HG03045 (cell line): ENCODE data around the gene CORIN.
A peak's percentile ranks its signal among the peaks of the same experiment; 100 is the strongest.
"Not testable (repeated sequence)": the region's sequence is repeated elsewhere in the genome, so short reads cannot be mapped to it uniquely, and the experiment has no call there.

Source experiments
- ATAC-seq: cut with Tn5 transposase; IDR thresholded peaks from one replicate; pipeline ENCODE4 v1.9.1; 2021; ENCODE audit warnings: mild to moderate bottlenecking, moderate library complexity; ENCODE audit not compliant: unreplicated experiment

CORIN gene

DNA sequence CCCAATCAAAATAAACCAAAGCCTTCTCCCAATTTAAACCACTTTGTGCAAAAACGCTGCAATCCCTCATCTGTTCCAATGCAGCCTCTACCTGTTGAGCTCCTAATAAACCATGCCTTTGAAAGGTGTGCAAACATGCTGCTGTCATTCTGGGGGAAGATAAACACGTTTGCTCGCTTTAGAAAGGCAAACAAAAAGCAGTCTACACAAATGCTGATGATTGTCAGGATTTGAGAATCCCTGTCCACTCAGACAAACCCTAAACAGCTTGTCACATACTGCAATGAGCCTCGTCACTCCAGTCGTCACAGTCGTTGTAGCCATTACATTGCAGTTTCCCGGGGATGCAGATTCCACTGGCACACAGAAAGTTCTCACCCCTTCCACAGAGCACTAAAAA lies 145.2 kb downstream of the CORIN start:
- ATAC-seq, result no peak

GRCh38 chr4:47691757-47692383 lies 146.0 kb downstream of the CORIN start:
- not testable (repeated sequence) for ATAC-seq

- ATAC-seq, result no peak
These were observed 147.3 kb downstream of the CORIN start for GRCh38 chr4:47690611-47691010.

- ATAC-seq, result peak; percentile 77
These were observed 151.5 kb downstream of the CORIN start for GRCh38 chr4:47686294-47686872.

- no peak for ATAC-seq
These were observed 162.1 kb downstream of the CORIN start for GRCh38 chr4:47675806-47676205.

GRCh38 chr4:47674144-47674543 lies 163.7 kb downstream of the CORIN start:
- no peak for ATAC-seq

DNA sequence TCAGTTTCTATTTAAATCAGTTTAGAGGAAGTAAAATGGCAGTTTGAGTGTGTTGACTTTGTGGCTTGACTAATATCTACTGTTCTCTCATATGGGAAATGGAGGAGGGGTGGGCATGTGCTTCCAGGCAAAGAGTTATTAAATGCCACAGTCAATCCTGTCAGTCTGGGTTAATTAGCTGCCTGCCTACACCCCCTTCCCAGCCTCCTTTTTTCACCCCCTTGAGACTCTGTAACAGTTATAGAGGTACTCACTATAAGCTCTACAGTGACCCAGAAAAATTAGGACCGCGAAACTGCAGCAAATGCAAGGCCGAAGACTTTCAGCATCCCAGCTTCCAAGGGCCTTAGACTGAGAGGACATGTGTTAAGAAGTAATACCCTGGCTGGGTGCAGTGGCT lies 165.2 kb downstream of the CORIN start:
- ATAC-seq, result no peak

DNA sequence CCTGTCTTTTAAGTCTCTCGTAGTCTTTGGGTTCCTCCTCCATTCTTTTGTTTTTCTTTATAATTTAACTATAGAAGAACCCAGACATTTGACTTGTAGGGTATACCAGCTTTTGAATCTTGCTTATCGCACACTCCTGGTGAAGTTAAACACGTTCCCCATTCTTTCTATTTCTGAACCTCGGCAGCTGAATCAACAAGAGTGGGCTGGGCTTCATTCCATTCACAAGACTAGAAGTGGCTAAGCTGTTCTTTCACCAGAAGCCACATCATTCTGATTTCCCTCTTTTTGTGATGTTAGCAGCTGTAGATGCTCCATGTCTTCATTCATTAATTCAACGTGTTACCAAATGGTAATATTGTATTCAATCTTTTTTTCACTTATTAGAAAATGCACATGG lies 167.9 kb downstream of the CORIN start:
- no peak for ATAC-seq

GRCh38 chr4:47668810-47669408 lies 169.0 kb downstream of the CORIN start:
- ATAC-seq, result peak; percentile 49

GRCh38 chr4:47668256-47668655 lies 169.6 kb downstream of the CORIN start:
- ATAC-seq, result no peak

- no peak for ATAC-seq
These were observed 170.3 kb downstream of the CORIN start for GRCh38 chr4:47667552-47667951.

DNA sequence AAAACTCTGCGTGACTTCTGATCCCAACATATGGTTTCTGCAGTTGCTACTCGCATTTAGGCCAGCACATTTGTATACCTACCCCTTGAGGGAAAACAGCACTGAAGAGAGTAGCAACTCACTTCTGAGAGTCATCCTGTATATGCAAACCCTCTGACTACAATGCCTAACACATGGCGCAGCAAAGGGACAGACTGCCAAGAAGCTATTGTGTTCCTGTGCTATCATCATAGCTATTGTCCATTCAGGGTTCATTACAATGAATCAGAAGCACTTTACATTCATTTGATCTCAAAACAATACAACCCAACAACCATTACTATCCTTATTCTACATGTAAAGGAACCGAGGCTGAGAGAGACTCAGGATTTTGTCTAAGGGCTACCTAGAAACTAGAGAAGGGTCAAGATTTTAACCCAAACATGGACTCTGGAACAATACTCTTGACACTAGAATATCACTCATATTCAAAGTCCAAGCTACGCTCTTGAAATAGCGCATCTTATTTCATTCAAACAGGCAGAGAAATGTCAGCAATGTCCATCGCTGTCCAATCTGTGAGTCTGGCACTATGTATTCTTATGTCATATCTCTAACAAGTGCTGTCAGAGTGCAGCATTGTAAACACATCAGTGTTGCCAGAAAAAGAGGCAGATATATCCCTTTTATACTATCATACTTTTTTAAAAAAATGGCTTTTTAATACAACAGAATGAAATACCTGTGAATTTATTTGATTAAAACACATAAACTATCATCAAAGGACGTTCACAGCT lies 173.6 kb downstream of the CORIN start:
- ATAC-seq, result no peak

DNA sequence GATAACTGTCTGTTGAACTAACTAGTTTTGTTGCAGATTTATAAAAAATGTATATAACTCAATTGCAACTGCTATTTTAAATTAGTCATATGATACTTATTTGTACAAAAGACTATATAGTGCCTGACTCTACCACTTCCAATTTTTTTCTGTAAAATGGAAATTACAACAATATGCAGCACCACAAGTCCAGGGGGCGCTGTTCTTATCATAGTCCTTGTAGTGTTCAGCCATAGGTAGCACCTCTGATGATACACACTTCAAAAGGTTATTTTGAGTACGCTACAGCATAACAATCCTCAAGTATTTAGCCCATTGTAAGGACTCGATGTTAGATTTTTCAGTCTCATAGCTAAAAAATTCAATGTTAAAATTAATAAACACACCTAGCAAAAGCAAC lies 174.9 kb downstream of the CORIN start:
- ATAC-seq, result no peak

- ATAC-seq, result no peak
These were observed 176.1 kb downstream of the CORIN start for GRCh38 chr4:47661741-47662140.

GRCh38 chr4:47659342-47659741 lies 178.5 kb downstream of the CORIN start:
- ATAC-seq, result no peak

- ATAC-seq, result no peak
These were observed 182.7 kb downstream of the CORIN start for GRCh38 chr4:47654972-47655693.

- no peak for ATAC-seq
These were observed 185.8 kb downstream of the CORIN start for GRCh38 chr4:47652092-47652491.

DNA sequence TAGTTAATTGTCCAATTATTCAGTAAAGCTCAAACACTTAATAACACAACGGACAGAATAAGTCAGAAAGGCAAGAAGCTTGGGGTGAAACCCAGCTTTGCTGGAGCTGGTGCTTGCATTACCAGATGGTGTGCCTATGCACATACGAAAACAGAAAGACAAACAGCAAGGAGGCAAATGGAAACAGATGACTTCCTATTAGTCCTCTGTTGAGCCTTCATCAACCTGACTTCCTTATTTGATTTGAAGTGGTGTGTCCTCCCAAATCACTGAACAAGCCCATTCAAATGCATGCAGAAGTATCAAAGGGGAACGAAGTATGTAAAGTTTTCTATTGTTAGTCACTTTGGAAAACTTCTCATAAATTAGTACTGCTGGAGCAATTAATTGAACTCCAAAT lies 186.6 kb downstream of the CORIN start:
- ATAC-seq, result no peak

DNA sequence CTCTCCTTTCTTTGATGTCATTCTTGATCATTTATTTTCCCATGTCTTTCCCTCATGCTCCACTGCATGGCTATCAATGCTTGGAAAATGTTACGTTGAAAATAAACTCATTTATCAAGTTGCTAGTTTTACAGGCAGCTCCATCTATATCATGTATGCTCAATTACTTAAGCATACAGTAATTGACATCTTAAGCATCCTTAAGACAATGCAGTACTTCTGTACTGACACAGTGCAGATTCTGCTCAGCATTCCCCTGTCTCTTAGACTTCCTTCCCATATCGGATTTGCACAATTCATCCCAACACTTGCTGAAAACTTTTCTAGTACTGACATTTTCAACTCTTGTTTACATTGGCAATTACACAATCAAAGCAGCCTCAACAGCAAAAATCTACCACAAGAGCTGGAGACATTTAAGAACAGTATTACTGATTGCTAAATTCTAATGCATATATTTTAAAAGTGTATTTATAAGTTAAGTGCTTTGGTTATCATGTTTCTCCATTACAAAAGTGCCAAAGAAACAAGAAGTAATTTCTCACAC lies 187.2 kb downstream of the CORIN start:
- no peak for ATAC-seq

GRCh38 chr4:47647544-47647943 lies 190.3 kb downstream of the CORIN start:
- no peak for ATAC-seq

- no peak for ATAC-seq
These were observed 190.8 kb downstream of the CORIN start for GRCh38 chr4:47647029-47647428.
